Mesothelial cell of epicardium (in vitro differentiated cells): ENCODE results near the gene RSRC1. TPM values are rescaled to one million over a fixed set of nuclear protein-coding genes. Genes with fewer than 3 reads are reported as not detected.

Source experiments
- DNase-seq, 2 experiments: peaks; one replicate each; pipeline ENCODE4 v3.0.0; 2021; ENCODE audit warnings: low spot score in 2 of 2; ENCODE audit not compliant: unreplicated experiment in 2 of 2
- H3K27ac Mint-ChIP-seq: 2 replicates; pipeline ENCODE4 v1.8.0; 2021; ENCODE audit warnings: mixed read lengths
- H3K27me3 Mint-ChIP-seq: 2 replicates; pipeline ENCODE4 v1.8.0; 2021; ENCODE audit warnings: low read depth, mixed read lengths
- H3K36me3 Mint-ChIP-seq: 2 replicates; pipeline ENCODE4 v1.8.0; 2021; ENCODE audit warnings: mixed read lengths
- H3K4me1 Mint-ChIP-seq: 2 replicates; pipeline ENCODE4 v1.8.0; 2021; ENCODE audit warnings: mixed read lengths
- H3K4me3 Mint-ChIP-seq: 2 replicates; pipeline ENCODE4 v1.8.0; 2021; ENCODE audit warnings: mild to moderate bottlenecking, moderate library complexity, mixed read lengths
- H3K9me3 Mint-ChIP-seq: 2 replicates; pipeline ENCODE4 v1.8.0; 2021; ENCODE audit warnings: mixed read lengths
- total RNA-seq: library from RNA; stranded (reverse); gene quantifications from 3 replicates; pipeline ENCODE4 v1.2.1, GENCODE V29; 2021
- TF ChIP-seq, protein P1 (sequence below): fragments of 200-600 bp; sonication (generic); IDR thresholded peaks from one replicate; pipeline ENCODE4 v1.5.0; 2021; ENCODE audit warnings: antibody characterized with exemption; ENCODE audit not compliant: unreplicated experiment

Gene RSRC1
- total RNA-seq, 1 donor from 2014 or later = 34.9 TPM

- DNase-seq = no peak
- TF ChIP-seq, protein P1, sequence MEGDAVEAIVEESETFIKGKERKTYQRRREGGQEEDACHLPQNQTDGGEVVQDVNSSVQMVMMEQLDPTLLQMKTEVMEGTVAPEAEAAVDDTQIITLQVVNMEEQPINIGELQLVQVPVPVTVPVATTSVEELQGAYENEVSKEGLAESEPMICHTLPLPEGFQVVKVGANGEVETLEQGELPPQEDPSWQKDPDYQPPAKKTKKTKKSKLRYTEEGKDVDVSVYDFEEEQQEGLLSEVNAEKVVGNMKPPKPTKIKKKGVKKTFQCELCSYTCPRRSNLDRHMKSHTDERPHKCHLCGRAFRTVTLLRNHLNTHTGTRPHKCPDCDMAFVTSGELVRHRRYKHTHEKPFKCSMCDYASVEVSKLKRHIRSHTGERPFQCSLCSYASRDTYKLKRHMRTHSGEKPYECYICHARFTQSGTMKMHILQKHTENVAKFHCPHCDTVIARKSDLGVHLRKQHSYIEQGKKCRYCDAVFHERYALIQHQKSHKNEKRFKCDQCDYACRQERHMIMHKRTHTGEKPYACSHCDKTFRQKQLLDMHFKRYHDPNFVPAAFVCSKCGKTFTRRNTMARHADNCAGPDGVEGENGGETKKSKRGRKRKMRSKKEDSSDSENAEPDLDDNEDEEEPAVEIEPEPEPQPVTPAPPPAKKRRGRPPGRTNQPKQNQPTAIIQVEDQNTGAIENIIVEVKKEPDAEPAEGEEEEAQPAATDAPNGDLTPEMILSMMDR = no peak
- H3K4me1 Mint-ChIP-seq = no peaks in the 10 kb centered on the region
- peaks cover 43% of the 10 kb centered on the region for H3K9me3 Mint-ChIP-seq
- H3K36me3 Mint-ChIP-seq = peaks cover 15% of the 10 kb centered on the region
- no peaks in the 10 kb centered on the region for H3K27me3 Mint-ChIP-seq
- no peak overlapping the region for H3K27ac Mint-ChIP-seq
- no peak overlapping the region for H3K4me3 Mint-ChIP-seq
Measured at GRCh38 chr3:158248261-158248660, 138.4 kb downstream of the RSRC1 start.

DNA sequence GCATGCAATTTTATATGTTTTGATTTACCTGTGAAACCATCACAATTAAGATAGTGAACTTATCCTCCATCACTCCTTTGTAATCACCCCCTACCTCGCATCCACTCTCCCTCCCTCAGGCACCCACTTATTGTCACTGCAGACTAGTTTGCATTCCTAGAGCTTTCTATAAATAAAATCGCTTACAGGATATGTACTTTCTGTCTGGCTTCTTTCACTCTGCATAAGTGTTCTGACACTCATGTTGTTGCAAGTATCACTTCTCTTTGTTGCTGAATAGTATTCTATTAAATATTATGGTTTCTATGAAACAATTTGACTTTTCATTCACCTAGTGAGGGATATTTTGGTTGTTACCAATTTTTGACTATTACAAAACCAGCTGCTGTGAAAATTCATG, 139.3 kb downstream of the RSRC1 start:
- TF ChIP-seq, protein P1 = no peak
- Mint-ChIP-seq H3K27ac (no peak overlapping the region), H3K36me3 (peaks cover 22% of the 10 kb centered on the region), H3K9me3 (peaks cover 43% of the 10 kb centered on the region), H3K27me3 (no peaks in the 10 kb centered on the region), H3K4me1 (no peaks in the 10 kb centered on the region), H3K4me3 (no peak overlapping the region)
- no peak for DNase-seq

DNA sequence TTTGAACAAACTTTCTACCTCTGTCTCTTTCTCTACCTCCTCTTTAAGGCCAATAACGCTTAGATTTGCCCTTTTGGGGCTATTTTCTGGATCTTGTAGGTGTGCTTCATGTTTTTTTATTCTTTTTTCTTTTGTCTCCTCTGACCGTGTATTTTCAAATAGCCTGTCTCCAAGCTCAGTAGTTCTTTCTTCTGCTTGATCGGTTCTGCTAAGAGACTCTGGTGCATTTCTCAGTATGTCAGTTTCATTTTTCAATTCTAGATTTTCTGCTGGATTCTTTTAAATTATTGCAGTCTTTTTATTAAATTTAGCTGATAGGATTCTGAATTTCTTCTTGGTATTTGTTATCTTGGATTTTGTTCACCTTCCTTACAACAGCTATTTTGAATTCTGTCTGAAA, 148.7 kb downstream of the RSRC1 start:
- peaks cover 20% of the 10 kb centered on the region for H3K9me3 Mint-ChIP-seq
- no peaks in the 10 kb centered on the region for H3K27me3 Mint-ChIP-seq
- H3K27ac Mint-ChIP-seq = no peak overlapping the region
- no peaks in the 10 kb centered on the region for H3K4me1 Mint-ChIP-seq
- peaks cover 15% of the 10 kb centered on the region for H3K36me3 Mint-ChIP-seq
- no peak for DNase-seq
- no peak overlapping the region for H3K4me3 Mint-ChIP-seq
- TF ChIP-seq, protein P1 = no peak

- Mint-ChIP-seq H3K27ac (no peak overlapping the region), H3K4me3 (no peak overlapping the region), H3K27me3 (no peaks in the 10 kb centered on the region), H3K36me3 (peaks cover 7% of the 10 kb centered on the region), H3K4me1 (no peaks in the 10 kb centered on the region), H3K9me3 (peaks cover 20% of the 10 kb centered on the region)
- no peak for DNase-seq
- TF ChIP-seq, protein P1 = no peak
Measured at GRCh38 chr3:158260392-158260791, 150.5 kb downstream of the RSRC1 start.

GRCh38 chr3:158261371-158261991, 151.6 kb downstream of the RSRC1 start:
- TF ChIP-seq, protein P1 = no peak
- Mint-ChIP-seq H3K4me1 (no peaks in the 10 kb centered on the region), H3K27ac (no peak overlapping the region), H3K9me3 (peaks cover 14% of the 10 kb centered on the region), H3K4me3 (no peak overlapping the region), H3K27me3 (no peaks in the 10 kb centered on the region), H3K36me3 (peaks cover 2% of the 10 kb centered on the region)
- no peak for DNase-seq

DNA sequence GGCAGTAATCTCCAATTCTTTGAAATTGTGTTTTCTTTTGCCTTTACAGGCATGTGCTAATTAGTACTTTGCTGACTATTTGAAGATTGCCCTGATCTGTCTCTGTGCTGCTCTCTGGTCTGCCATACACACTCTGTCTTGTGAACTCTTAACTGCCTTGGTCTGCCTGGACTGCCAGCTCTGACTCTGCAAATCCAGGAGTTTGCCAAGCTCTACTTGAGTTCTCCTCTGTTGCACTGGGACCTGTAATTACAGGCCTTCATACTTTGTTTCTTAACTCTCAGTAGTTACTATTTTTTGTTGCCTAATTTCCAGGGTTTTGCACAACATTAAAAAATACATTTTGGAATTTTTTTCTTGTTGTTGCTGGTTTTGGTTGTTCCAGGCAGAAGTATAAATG, 155.0 kb downstream of the RSRC1 start:
- Mint-ChIP-seq H3K9me3 (peaks cover 24% of the 10 kb centered on the region), H3K4me1 (no peaks in the 10 kb centered on the region), H3K27me3 (no peaks in the 10 kb centered on the region), H3K27ac (no peak overlapping the region), H3K36me3 (peaks cover 19% of the 10 kb centered on the region), H3K4me3 (no peak overlapping the region)
- no peak for DNase-seq
- TF ChIP-seq, protein P1 = no peak
